ENCODE data around the gene LCP1. TPM values are rescaled to one million over a fixed set of nuclear protein-coding genes. Genes with fewer than 3 reads are reported as not detected.

LCP1 gene
- total and polyA plus RNA-seq, 4 donors: 42.9 to 539 (median 158) TPM

DNA sequence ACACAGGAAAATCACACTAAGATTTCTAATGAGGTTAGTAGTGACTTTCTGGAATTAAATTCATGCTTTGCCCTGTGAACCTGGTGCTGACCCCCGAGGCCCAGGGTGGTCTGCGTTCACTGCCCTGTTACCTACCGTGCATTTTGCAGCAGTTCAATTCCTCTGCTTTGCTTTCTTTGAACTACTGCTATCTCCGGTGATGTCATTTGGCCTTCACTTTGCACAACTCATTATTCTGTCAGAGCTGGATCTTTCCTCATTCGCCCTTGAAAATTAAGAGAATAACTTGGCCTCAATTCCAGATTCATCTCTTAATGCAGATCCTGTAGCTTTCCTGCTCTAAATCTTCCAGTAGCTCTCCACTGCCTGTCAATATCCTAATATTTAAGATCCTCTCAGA is 21.0 kb upstream of the LCP1 start:
- no peak overlapping the region for H3K27ac ChIP-seq (ENCODE audit: low read depth in 1 of 2, low read length in 1 of 2)
- H3K36me3 ChIP-seq (ENCODE audit: control insufficient read depth in 4 of 4, insufficient read depth in 4 of 4, low read length in 4 of 4): no peaks in the 10 kb centered on the region
- TF ChIP-seq CTCF (IDR thresholded peaks at IDR 0.05; ENCODE audit: control extremely low read depth, extremely low read depth): no peak
- WGBS, 2 donors: 66 to 75% methylated on average over 5 of the region's 5 CpGs
- no peaks in the 10 kb centered on the region for H3K4me1 ChIP-seq (ENCODE audit: control insufficient read depth in 5 of 5, insufficient read depth in 5 of 5, low read length in 5 of 5)
- ATAC-seq (ENCODE audit: insufficient read depth, low FRiP score): no peak
- H3K9ac ChIP-seq (ENCODE audit: insufficient read depth in 1 of 2, low read length in 2 of 2): no peak overlapping the region
- H3K9me3 ChIP-seq (ENCODE audit: control insufficient read depth in 4 of 4, insufficient read depth in 3 of 4, low read length in 3 of 4): peaks cover 0 to 2% (median 0%) of the 10 kb centered on the region in 4 donors
- DNase-seq: no peak
- H3K27me3 ChIP-seq (ENCODE audit: control insufficient read depth in 3 of 3, insufficient read depth in 3 of 3, low read length in 2 of 3): no peaks in the 10 kb centered on the region
- H3K4me3 ChIP-seq: no peak overlapping the region

DNA sequence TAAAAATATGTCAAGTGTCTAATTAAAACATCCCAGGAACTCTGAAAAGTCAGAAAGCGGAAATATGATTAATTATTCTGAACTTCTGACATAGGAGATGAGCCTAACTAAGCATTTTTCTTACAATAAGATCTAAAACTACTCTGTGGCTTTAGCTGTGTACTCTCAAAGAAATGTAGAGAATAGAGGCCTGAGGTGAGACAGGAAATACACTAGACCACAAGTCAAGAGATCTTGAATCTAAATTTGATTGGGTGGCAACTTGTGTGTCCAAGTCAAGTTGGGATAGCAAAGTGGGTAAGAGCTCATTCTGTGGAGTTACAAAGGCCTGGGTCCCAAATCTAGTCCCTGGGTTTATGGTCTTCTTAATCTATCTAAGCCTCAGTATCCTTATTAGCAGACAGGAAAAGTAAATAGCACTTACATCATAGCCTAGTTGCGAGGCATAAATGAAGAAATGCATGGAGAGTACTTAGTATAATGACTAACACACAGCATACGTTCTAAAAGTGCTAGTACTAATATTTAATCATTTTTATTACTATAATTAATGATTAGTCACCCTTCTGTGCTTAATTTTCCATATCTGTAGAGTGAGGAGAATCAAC is 20.3 kb upstream of the LCP1 start:
- Histone ChIP-seq H3K4me3 (no peak overlapping the region), H3K9me3 (ENCODE audit: control insufficient read depth in 4 of 4, insufficient read depth in 3 of 4, low read length in 3 of 4) (peaks cover 0 to 2% (median 0%) of the 10 kb centered on the region in 4 donors), H3K27ac (ENCODE audit: low read depth in 1 of 2, low read length in 1 of 2) (no peak overlapping the region), H3K36me3 (ENCODE audit: control insufficient read depth in 4 of 4, insufficient read depth in 4 of 4, low read length in 4 of 4) (no peaks in the 10 kb centered on the region), H3K4me1 (ENCODE audit: control insufficient read depth in 5 of 5, insufficient read depth in 5 of 5, low read length in 5 of 5) (no peaks in the 10 kb centered on the region), H3K9ac (ENCODE audit: insufficient read depth in 1 of 2, low read length in 2 of 2) (no peak overlapping the region), H3K27me3 (ENCODE audit: control insufficient read depth in 3 of 3, insufficient read depth in 3 of 3, low read length in 2 of 3) (no peaks in the 10 kb centered on the region)
- ATAC-seq (ENCODE audit: insufficient read depth, low FRiP score) (no peak), DNase-seq (no peak)
- no peak for TF ChIP-seq CTCF (IDR thresholded peaks at IDR 0.05; ENCODE audit: control extremely low read depth, extremely low read depth)
- 49 to 52% methylated on average over 3 of the region's 3 CpGs for WGBS, 2 donors

DNA sequence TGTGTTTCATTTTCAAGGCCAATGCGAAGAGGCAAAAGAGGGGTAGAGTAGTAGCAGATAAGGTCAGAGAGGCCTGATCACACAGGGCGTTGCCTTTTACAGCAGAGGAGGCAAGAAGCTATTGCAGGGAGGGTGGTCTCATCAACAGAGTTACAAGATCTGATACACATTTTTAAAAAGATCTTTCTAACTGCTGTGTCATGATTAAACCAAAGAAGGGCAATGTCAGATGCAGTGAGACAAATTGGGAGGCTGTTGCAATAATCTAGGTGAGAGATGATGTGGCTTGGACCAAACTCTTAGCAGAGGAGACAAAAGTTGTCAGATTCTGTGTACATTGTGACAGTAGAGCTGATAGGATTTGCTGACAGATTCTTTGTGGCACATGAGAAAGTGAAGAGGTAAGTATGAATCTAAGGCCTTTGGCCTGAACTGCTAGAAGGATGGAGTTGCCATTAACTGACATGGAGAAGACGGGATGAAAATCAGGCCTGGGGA is 16.8 kb upstream of the LCP1 start:
- no peak overlapping the region for H3K9ac ChIP-seq (ENCODE audit: insufficient read depth in 1 of 2, low read length in 2 of 2)
- H3K9me3 ChIP-seq (ENCODE audit: control insufficient read depth in 4 of 4, insufficient read depth in 3 of 4, low read length in 3 of 4): peaks cover 0 to 2% (median 0%) of the 10 kb centered on the region in 4 donors
- H3K4me1 ChIP-seq (ENCODE audit: control insufficient read depth in 5 of 5, insufficient read depth in 5 of 5, low read length in 5 of 5): no peaks in the 10 kb centered on the region
- H3K27ac ChIP-seq (ENCODE audit: low read depth in 1 of 2, low read length in 1 of 2): no peak overlapping the region
- no peak for TF ChIP-seq CTCF (IDR thresholded peaks at IDR 0.05; ENCODE audit: control extremely low read depth, extremely low read depth)
- WGBS, 2 donors: 82 to 92% methylated on average over 3 of the region's 3 CpGs
- DNase-seq: no peak
- ATAC-seq (ENCODE audit: insufficient read depth, low FRiP score): no peak
- no peaks in the 10 kb centered on the region for H3K27me3 ChIP-seq (ENCODE audit: control insufficient read depth in 3 of 3, insufficient read depth in 3 of 3, low read length in 2 of 3)
- no peak overlapping the region for H3K4me3 ChIP-seq
- no peaks in the 10 kb centered on the region for H3K36me3 ChIP-seq (ENCODE audit: control insufficient read depth in 4 of 4, insufficient read depth in 4 of 4, low read length in 4 of 4)
